Activated CD4-positive, alpha-beta memory T cell treated with anti-CD3 and anti-CD28 coated beads for 36 hours (primary cell): ENCODE data around the gene TEDDM1. TPM values are rescaled to one million over a fixed set of nuclear protein-coding genes. Genes with fewer than 3 reads are reported as not detected.

Source experiments
- CTCF ChIA-PET: fragments of 350-600 bp; sonication (Branson Sonifier 250); formaldehyde crosslinking; loops from one replicate; lab custom pipeline; 2021; ENCODE audit warnings: antibody characterized with exemption, inconsistent platforms; lab: Charles Lee
- POLR2A ChIA-PET: fragments of 350-600 bp; sonication (Branson Sonifier 250); formaldehyde crosslinking; loops from one replicate; lab custom pipeline; 2021; ENCODE audit warnings: antibody characterized with exemption; lab: Charles Lee
- DNase-seq: peaks from one replicate; pipeline ENCODE4 v3.0.0-alpha.2; 2020
- H3K27ac Mint-ChIP-seq: one replicate; pipeline ENCODE4 v1.8.0; 2021; ENCODE audit warnings: mixed read lengths
- H3K27me3 Mint-ChIP-seq: one replicate; pipeline ENCODE4 v1.8.0; 2021; ENCODE audit warnings: mixed read lengths
- H3K36me3 Mint-ChIP-seq: one replicate; pipeline ENCODE4 v1.8.0; 2021; ENCODE audit warnings: mixed read lengths
- H3K4me1 Mint-ChIP-seq: one replicate; pipeline ENCODE4 v1.8.0; 2021; ENCODE audit warnings: low read depth, mixed read lengths
- H3K4me3 Mint-ChIP-seq: one replicate; pipeline ENCODE4 v1.8.0; 2021; ENCODE audit warnings: mild to moderate bottlenecking, mixed read lengths
- H3K9me3 Mint-ChIP-seq: one replicate; pipeline ENCODE4 v1.8.0; 2021; ENCODE audit warnings: mixed read lengths
- intact Hi-C: fragments of 100-400 bp; cut with micrococcal nuclease; formaldehyde crosslinking; loops from one replicate; pipeline ENCODE4 v1.15.1; 2023
- total RNA-seq, 2 experiments: library from RNA; stranded (reverse); gene quantifications; one replicate each; pipeline ENCODE4 v1.2.3, GENCODE V29; 2021

Gene TEDDM1
- total RNA-seq, 2 experiments from 2014 or later: not detected

DNA sequence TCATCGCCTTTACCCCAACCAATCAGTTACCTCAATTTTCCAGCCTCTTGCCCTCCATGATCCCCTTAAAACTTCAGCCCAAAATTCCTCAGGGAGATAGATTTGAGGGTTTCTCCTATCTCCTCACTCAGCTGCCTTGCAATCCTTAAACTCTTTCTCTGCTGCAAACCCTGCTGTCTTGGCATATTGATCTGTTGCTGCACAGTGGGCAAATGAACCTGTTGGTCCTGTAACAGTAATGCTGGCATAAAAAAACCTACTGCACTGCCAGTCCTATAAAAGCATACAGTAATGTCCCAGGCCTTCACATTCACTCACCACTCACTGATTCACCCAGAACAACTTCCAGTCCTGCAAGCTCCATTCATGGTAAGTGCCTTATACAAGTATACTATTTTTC, 5.1 kb upstream of the TEDDM1 start:
- POLR2A ChIA-PET: no interaction called here
- Mint-ChIP-seq H3K36me3 (no peaks in the 10 kb centered on the region), H3K27me3 (peaks cover 25% of the 10 kb centered on the region), H3K27ac (no peak overlapping the region), H3K9me3 (peaks cover 5% of the 10 kb centered on the region), H3K4me3 (no peak overlapping the region), H3K4me1 (no peaks in the 10 kb centered on the region)
- CTCF ChIA-PET: interaction anchor here (1.0 to 1.5 kb wide), 3 partner anchors 9 to 262 kb away, joined by 3 to 8 read pairs (median 8); no protein-coding TSS in a partner anchor
- no peak for DNase-seq
- intact Hi-C loops: no loop called here

DNA sequence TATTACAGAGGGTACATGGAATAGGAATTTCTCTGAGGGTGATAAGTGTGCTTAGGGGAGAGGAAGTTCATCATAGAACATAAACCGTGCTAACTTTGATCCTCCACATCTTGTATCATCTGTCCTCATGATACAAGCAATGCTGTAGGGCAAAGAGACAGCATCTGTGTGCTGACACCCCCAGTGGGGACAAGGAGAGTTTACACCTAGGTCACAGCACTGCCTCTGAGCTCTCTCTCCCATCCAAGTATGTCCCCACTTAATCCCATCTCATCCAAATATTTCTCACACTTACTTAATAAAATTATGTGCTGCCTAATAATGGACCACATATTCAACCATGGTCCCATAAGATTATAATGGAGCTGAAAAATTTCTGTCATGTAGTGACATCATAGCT, 4.3 kb upstream of the TEDDM1 start:
- Mint-ChIP-seq H3K4me1 (no peaks in the 10 kb centered on the region), H3K9me3 (peaks cover 5% of the 10 kb centered on the region), H3K36me3 (no peaks in the 10 kb centered on the region), H3K27me3 (peaks cover 23% of the 10 kb centered on the region), H3K4me3 (no peak overlapping the region), H3K27ac (no peak overlapping the region)
- no peak for DNase-seq
- CTCF ChIA-PET: interaction anchor here (1.0 to 1.5 kb wide), 3 partner anchors 8 to 262 kb away, joined by 3 to 8 read pairs (median 8); no protein-coding TSS in a partner anchor
- POLR2A ChIA-PET: no interaction called here
- intact Hi-C loops: no loop called here

GRCh38 chr1:182397653-182398393, 2.6 kb downstream of the TEDDM1 start:
- no peak for DNase-seq
- Mint-ChIP-seq H3K4me3 (no peak overlapping the region), H3K4me1 (peaks cover 4% of the 10 kb centered on the region), H3K36me3 (no peaks in the 10 kb centered on the region), H3K9me3 (no peaks in the 10 kb centered on the region), H3K27ac (no peak overlapping the region), H3K27me3 (no peaks in the 10 kb centered on the region)
- ChIA-PET CTCF (interaction anchor here (0.9 to 11.0 kb wide), 12 partner anchors 13 to 321 kb away, joined by 3 to 375 read pairs (median 4); no protein-coding TSS in a partner anchor), POLR2A (no interaction called here)
- intact Hi-C loops: no loop called here

- CTCF ChIA-PET: interaction anchor here (0.7 to 11.0 kb wide), 15 partner anchors 18 to 313 kb away, joined by 3 to 375 read pairs (median 5); no protein-coding TSS in a partner anchor
- H3K36me3 Mint-ChIP-seq: peaks cover 3% of the 10 kb centered on the region
- no peak overlapping the region for H3K27ac Mint-ChIP-seq
- no peak for DNase-seq
- H3K27me3 Mint-ChIP-seq: peaks cover 2% of the 10 kb centered on the region
- H3K4me1 Mint-ChIP-seq: peaks cover 10% of the 10 kb centered on the region
- H3K9me3 Mint-ChIP-seq: no peaks in the 10 kb centered on the region
- no peak overlapping the region for H3K4me3 Mint-ChIP-seq
- POLR2A ChIA-PET: interaction anchor here (1.1 to 1.4 kb wide), 2 partner anchors 247 to 253 kb away, joined by 3 to 9 read pairs; no protein-coding TSS in a partner anchor
- intact Hi-C loops: loop anchor here (1.0 kb wide), 2 partner anchors 253 to 311 kb away; no protein-coding TSS in a partner anchor
These were observed 4.6 kb downstream of the TEDDM1 start for GRCh38 chr1:182395906-182396305.

DNA sequence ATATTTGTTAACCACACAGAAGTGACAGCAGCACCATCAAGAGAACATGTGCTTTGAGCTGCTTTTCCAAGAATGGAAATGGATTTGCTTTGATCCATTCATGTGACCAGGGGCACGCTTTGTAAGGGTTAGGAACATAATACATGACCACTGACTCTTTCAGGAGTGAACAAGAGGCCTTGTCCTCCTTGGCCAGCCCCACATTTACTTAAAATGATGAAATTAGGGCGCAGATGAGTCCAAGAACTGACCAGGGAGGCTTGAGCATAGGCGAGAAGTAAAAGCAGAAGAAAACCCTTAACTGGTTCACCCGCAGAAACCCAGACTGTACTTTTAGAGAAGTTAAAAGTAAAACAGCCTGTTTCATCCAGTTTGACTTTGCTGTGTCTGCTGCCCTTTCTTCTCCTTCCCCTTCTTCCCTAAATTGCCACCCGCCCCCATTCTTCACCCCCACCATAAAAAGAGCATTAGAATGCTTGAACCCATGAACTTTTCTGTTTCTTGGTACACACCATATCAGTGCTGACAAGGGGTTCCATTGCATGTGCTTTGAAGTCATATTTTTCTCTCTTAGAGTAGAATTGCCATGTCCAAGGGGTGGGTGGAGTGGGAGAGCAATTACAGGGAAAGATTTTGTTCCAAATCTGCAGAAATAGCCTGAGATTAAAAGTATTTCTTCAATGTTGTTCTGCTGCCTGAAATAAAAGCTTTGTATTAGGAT, 6.3 kb downstream of the TEDDM1 start:
- no peak overlapping the region for H3K27ac Mint-ChIP-seq
- peaks cover 7% of the 10 kb centered on the region for H3K36me3 Mint-ChIP-seq
- peaks cover 21% of the 10 kb centered on the region for H3K4me1 Mint-ChIP-seq
- POLR2A ChIA-PET: no interaction called here
- CTCF ChIA-PET: interaction anchor here (4.9 to 11.0 kb wide), 2 partner anchors 251 to 311 kb away, joined by 118 to 375 read pairs; no protein-coding TSS in a partner anchor
- H3K27me3 Mint-ChIP-seq: peaks cover 7% of the 10 kb centered on the region
- DNase-seq: no peak
- no peaks in the 10 kb centered on the region for H3K9me3 Mint-ChIP-seq
- no peak overlapping the region for H3K4me3 Mint-ChIP-seq
- intact Hi-C loops: no loop called here

GRCh38 chr1:182392050-182393028, 8.1 kb downstream of the TEDDM1 start:
- H3K9me3 Mint-ChIP-seq: no peaks in the 10 kb centered on the region
- peaks cover 7% of the 10 kb centered on the region for H3K27me3 Mint-ChIP-seq
- POLR2A ChIA-PET: no interaction called here
- DNase-seq: peak; percentile 30
- CTCF ChIA-PET: interaction anchor here (0.8 to 11.0 kb wide), 5 partner anchors 249 to 311 kb away, joined by 3 to 375 read pairs (median 5); no protein-coding TSS in a partner anchor
- H3K27ac Mint-ChIP-seq: peak overlapping the region; percentile 42
- intact Hi-C loops: no loop called here
- H3K4me3 Mint-ChIP-seq: peak overlapping the region; percentile 68
- H3K36me3 Mint-ChIP-seq: peaks cover 21% of the 10 kb centered on the region
- H3K4me1 Mint-ChIP-seq: peaks cover 24% of the 10 kb centered on the region

- CTCF ChIA-PET: interaction anchor here (0.7 to 11.0 kb wide), 5 partner anchors 11 to 311 kb away, joined by 3 to 375 read pairs (median 5); no protein-coding TSS in a partner anchor
- POLR2A ChIA-PET: no interaction called here
- H3K36me3 Mint-ChIP-seq: peaks cover 24% of the 10 kb centered on the region
- peak; percentile 82 for DNase-seq
- H3K4me3 Mint-ChIP-seq: peak within 1 kb of the TSS; percentile 93
- H3K27me3 Mint-ChIP-seq: peaks cover 7% of the 10 kb centered on the region
- intact Hi-C loops: loop anchor here (1.0 to 2.0 kb wide), 5 partner anchors 39 to 361 kb away; no protein-coding TSS in a partner anchor
- no peaks in the 10 kb centered on the region for H3K9me3 Mint-ChIP-seq
- H3K4me1 Mint-ChIP-seq: peaks cover 22% of the 10 kb centered on the region
- peak within 1 kb of the TSS; percentile 80 for H3K27ac Mint-ChIP-seq
These were observed 9.0 kb downstream of the TEDDM1 start, which contains the start of gene GLUL for GRCh38 chr1:182391362-182392049. Gene GLUL (minus strand): TSS chr1:182391790. CDS start chr1:182388737, 3,053 bp downstream.

DNA sequence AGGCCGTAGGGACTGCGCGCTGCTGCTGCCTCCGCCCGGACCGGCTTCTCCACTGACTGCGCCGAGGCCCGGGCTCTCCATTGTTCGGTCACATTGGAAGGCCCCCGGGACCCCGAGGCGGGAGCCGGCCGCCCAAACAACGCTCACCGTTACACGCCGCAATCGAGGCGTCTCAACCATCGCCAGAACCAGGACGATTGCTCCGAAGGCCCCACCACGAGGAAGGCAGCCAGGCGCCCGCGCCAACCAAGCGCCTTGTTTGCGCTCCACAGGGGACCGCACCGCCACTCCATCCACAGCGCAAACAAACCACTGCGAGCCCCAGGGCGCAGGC, 9.5 kb downstream of the TEDDM1 start:
- intact Hi-C loops: loop anchor here (1.0 to 2.0 kb wide), 5 partner anchors 39 to 360 kb away; no protein-coding TSS in a partner anchor
- Mint-ChIP-seq H3K9me3 (no peaks in the 10 kb centered on the region), H3K4me1 (peaks cover 22% of the 10 kb centered on the region), H3K4me3 (peak overlapping the region; percentile 93), H3K27ac (peak overlapping the region; percentile 80), H3K36me3 (peaks cover 29% of the 10 kb centered on the region), H3K27me3 (peaks cover 7% of the 10 kb centered on the region)
- ChIA-PET POLR2A (no interaction called here), CTCF (interaction anchor here (1.0 to 2.7 kb wide), 3 partner anchors 245 to 306 kb away, joined by 3 to 26 read pairs (median 10); no protein-coding TSS in a partner anchor)
- no peak for DNase-seq

DNA sequence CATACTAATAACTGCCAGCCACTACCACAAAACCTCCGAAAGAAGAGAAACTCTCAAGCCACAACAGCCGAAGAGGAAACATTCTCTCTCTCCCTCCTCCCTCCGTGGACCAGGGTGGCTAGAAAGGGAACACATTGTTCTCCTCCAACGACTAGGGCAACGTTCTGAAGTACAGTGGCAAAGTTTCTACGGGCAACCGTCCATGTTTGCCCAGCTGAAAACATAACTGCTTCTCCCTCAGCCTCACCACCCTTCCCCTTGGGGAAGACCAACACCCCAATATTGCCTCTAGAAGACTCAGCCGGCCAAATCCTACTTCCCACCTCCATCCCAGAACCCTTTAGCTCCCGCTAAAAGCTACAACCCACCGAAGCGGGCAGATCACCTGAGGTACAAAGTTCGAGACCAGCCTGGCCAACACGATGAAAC, 10.8 kb downstream of the TEDDM1 start:
- Mint-ChIP-seq H3K27ac (no peak overlapping the region), H3K4me1 (peaks cover 22% of the 10 kb centered on the region), H3K27me3 (peaks cover 7% of the 10 kb centered on the region), H3K9me3 (no peaks in the 10 kb centered on the region), H3K4me3 (peak overlapping the region; percentile 93), H3K36me3 (peaks cover 34% of the 10 kb centered on the region)
- intact Hi-C loops: loop anchor here (2.0 kb wide), 2 partner anchors 201 to 359 kb away; no protein-coding TSS in a partner anchor
- DNase-seq: peak; percentile 20
- ChIA-PET POLR2A (no interaction called here), CTCF (interaction anchor here (0.7 to 2.7 kb wide), 3 partner anchors 126 to 304 kb away, joined by 3 to 26 read pairs (median 10); no protein-coding TSS in a partner anchor)

GRCh38 chr1:182388392-182389134, 11.9 kb downstream of the TEDDM1 start:
- intact Hi-C loops: no loop called here
- no peaks in the 10 kb centered on the region for H3K9me3 Mint-ChIP-seq
- H3K27ac Mint-ChIP-seq: no peak overlapping the region
- peaks cover 7% of the 10 kb centered on the region for H3K27me3 Mint-ChIP-seq
- no peak for DNase-seq
- CTCF ChIA-PET: interaction anchor here (1.9 to 2.7 kb wide), 3 partner anchors 245 to 303 kb away, joined by 8 to 26 read pairs (median 10); no protein-coding TSS in a partner anchor
- no peak overlapping the region for H3K4me3 Mint-ChIP-seq
- POLR2A ChIA-PET: no interaction called here
- peaks cover 34% of the 10 kb centered on the region for H3K36me3 Mint-ChIP-seq
- H3K4me1 Mint-ChIP-seq: peaks cover 22% of the 10 kb centered on the region
